ENCODE measurements around the gene IGFL3.

DNA sequence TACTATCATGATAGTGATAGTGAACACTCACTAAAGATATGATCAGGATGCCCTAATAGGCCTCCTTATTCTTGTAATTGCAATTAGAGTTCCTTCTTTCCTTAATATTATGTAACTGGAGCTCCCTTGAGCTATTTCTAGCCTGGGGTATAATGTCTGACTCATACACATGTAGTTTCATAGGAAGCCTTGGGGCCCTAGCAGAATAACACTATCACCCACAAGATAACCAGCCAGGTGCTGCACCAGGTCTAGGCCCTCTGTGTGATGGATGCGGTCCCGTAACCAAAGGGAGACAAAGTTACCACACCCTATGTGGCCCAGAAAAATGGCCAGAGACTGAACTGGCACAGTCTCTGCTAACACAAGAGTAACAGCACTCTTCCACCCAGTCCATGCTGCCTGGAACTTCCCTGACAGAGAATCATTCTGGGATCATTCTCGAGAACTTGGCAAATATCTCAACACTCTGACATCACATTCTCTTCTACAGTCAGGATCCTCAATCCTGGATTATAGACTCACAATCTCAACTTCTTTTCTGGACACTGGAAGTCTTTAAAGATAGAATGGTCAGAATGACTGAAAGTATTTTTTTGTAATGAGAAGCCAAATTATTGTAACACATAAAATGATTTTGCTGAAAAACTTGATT lies 51.1 kb downstream of the IGFL3 start:
- TF ChIP-seq ZSCAN22 (CRISPR knock-in tag; IDR thresholded peaks at IDR 0.05) (no peak), RARG (CRISPR knock-in tag; IDR thresholded peaks at IDR 0.05; ENCODE audit: low read depth) (no peak)

All from HepG2 (cell line).